K562 (cell line): Measurements from ENCODE around the gene ZBTB22. TPM values are rescaled to one million over a fixed set of nuclear protein-coding genes. Genes with fewer than 3 reads are reported as not detected.

Source experiments
- ATAC-seq: fragments of 200-7000 bp; cut with Tn5 transposase; 3 replicates; pipeline ENCODE4 v1.9.1; 2020; ENCODE audit warnings: moderate library complexity
- BruUV-seq: library from RNA; stranded (reverse); fragments of 400-500 nt; replicated peaks from 2 replicates; lab custom pipeline; 2021; lab: Mats Ljungman, UMichigan
- CTCF ChIA-PET: fragments of 300-600 bp; formaldehyde crosslinking; extraction: SDS; loops from one replicate; lab custom pipeline; 2021; ENCODE audit warnings: low intra/inter-chr PET ratio; lab: Yijun Ruan, JAX
- POLR2A ChIA-PET: fragments of 300-600, 350-650 bp; sonication (Branson Sonifier 250); formaldehyde crosslinking; extraction: SDS; loops from one replicate; lab custom pipeline; 2021; ENCODE audit warnings: antibody characterized with exemption, inconsistent platforms; lab: Yijun Ruan, JAX
- DNase-seq, 4 experiments: peaks; one replicate each; pipeline versions ENCODE4 v3.0.0 to v3.0.0-alpha.2; 2011 to 2018; ENCODE audit warnings: low spot score in 3 of 4, mixed read lengths in 3 of 4; ENCODE audit errors: extremely low read depth in 1 of 4
- FAIRE-seq: peaks from 2 replicates; lab custom pipeline; 2011; peaks lifted over from hg19 to GRCh38; lab: Jason Lieb, UNC
- H2AFZ ChIP-seq: 2 replicates; pipeline ENCODE4 v1.6.0; 2011; ENCODE audit warnings: low read depth, low read length, control low read depth, inconsistent platforms
- H3K27ac ChIP-seq: fragments of 200-600 bp; 3 replicates; pipeline ENCODE4 v1.8.0; 2011; ENCODE audit warnings: low read depth, mild to moderate bottlenecking, control low read depth, inconsistent platforms, low read length, moderate library complexity, mixed read lengths; ENCODE audit errors: extremely low read depth
- H3K27me3 ChIP-seq, 2 experiments: fragments of 300-600 bp in 1 of 2; 2 replicates in 1 of 2; 3 replicates in 1 of 2; pipeline versions ENCODE4 v1.6.0 to v1.8.0; 2011; ENCODE audit warnings: inconsistent platforms in 2 of 2, low read length in 2 of 2, mild to moderate bottlenecking in 1 of 2, mixed read lengths in 1 of 2, moderate library complexity in 1 of 2; ENCODE audit not compliant: control insufficient read depth in 2 of 2, insufficient read depth in 2 of 2
- H3K36me3 ChIP-seq: fragments of 300-600 bp; 3 replicates; pipeline ENCODE4 v1.8.0; 2011; ENCODE audit warnings: mild to moderate bottlenecking, low read length, inconsistent platforms; ENCODE audit not compliant: control insufficient read depth, insufficient read depth
- H3K4me1 ChIP-seq, 2 experiments: fragments of 200-600 bp in 1 of 2; replicated peaks in 1 of 2; 2 replicates in 1 of 2; 3 replicates in 1 of 2; pipeline versions ENCODE4 v1.5.1 to v1.8.0; 2011; ENCODE audit warnings: inconsistent platforms in 2 of 2, low read length in 2 of 2, mild to moderate bottlenecking in 1 of 2, mixed read lengths in 1 of 2, moderate library complexity in 1 of 2; ENCODE audit not compliant: control insufficient read depth in 2 of 2, insufficient read depth in 2 of 2
- H3K4me2 ChIP-seq: 2 replicates; pipeline ENCODE4 v1.6.1; 2011; ENCODE audit warnings: low read length, control low read depth, inconsistent platforms, mixed read lengths; ENCODE audit not compliant: insufficient read depth
- H3K4me3 ChIP-seq: fragments of 200-600 bp; sonication (generic), shearing (Covaris generic); 2 replicates; pipeline ENCODE4 v1.5.1; 2016; ENCODE audit warnings: control low read depth, inconsistent platforms
- H3K79me2 ChIP-seq: fragments of 200-600 bp; 3 replicates; pipeline ENCODE4 v1.8.0; 2011; ENCODE audit warnings: low read length, inconsistent platforms; ENCODE audit not compliant: control insufficient read depth, insufficient read depth
- H3K9ac ChIP-seq, 2 experiments: 2 replicates each; pipeline versions ENCODE4 v1.6.0 to v1.6.1; 2011; ENCODE audit warnings: low read depth in 2 of 2, low read length in 2 of 2, control low read depth in 1 of 2, inconsistent platforms in 1 of 2, mild to moderate bottlenecking in 1 of 2, mixed read lengths in 1 of 2; ENCODE audit not compliant: insufficient read depth in 1 of 2
- H3K9me1 ChIP-seq: one replicate; pipeline ENCODE4 v1.6.0; 2011; ENCODE audit warnings: inconsistent platforms, mild to moderate bottlenecking, low read length, moderate library complexity; ENCODE audit not compliant: control insufficient read depth, insufficient read depth
- H3K9me3 ChIP-seq: replicated peaks from 2 replicates; pipeline ENCODE4 v1.5.1; 2011; ENCODE audit warnings: low read depth, low read length, inconsistent platforms; ENCODE audit not compliant: control insufficient read depth, insufficient read depth
- H4K20me1 ChIP-seq: replicated peaks from 2 replicates; pipeline ENCODE4 v1.6.1; 2011; ENCODE audit warnings: low read length, inconsistent platforms, mixed read lengths; ENCODE audit not compliant: control insufficient read depth, insufficient read depth
- KHSRP ChIP-seq: fragments of 450-650 bp; IDR thresholded peaks from 2 replicates; pipeline ENCODE4 v1.6.1; 2017
- RFX7 ChIP-seq: fragments of 250-450 bp; sonication (Bioruptor Pico); IDR thresholded peaks from 2 replicates; pipeline ENCODE4 v1.5.1; 2021; ENCODE audit warnings: mild to moderate bottlenecking
- SIN3A ChIP-seq, 2 experiments: fragments of 150-350 bp in 1 of 2; IDR thresholded peaks; 2 replicates each; pipeline ENCODE4 v1.6.1; 2011 to 2016; ENCODE audit warnings: borderline replicate concordance in 2 of 2, low read depth in 2 of 2, low read length in 2 of 2, mild to moderate bottlenecking in 2 of 2, moderate library complexity in 2 of 2; ENCODE audit not compliant: control insufficient read depth in 1 of 2
- ZNF121 ChIP-seq: sonication (generic); formaldehyde crosslinking; conservative IDR thresholded peaks from 2 replicates; pipeline ENCODE4 v1.8.0; 2022; ENCODE audit warnings: missing genetic modification reagents
- WGBS: fragments of 100-300 bp; shearing (Covaris generic); methylation state at CpG from one replicate; pipeline ENCODE4 v1.1.6; 2016; ENCODE audit warnings: low coverage, mixed read lengths; ENCODE audit not compliant: insufficient coverage; ENCODE audit errors: missing lambda C conversion rate; 5-methylcytosine and 5-hydroxymethylcytosine counted together
- in situ Hi-C: fragments of 300-500 bp; cut with MboI; formaldehyde crosslinking; loops from 4 replicates; pipeline ENCODE4 v1.15.0; 2018; ENCODE audit warnings: inconsistent platforms, mixed read lengths
- intact Hi-C: fragments of 100-400 bp; cut with micrococcal nuclease; formaldehyde crosslinking; loops from 2 replicates; pipeline ENCODE4 v1.14.2; 2022
- polyA plus RNA-seq, 8 experiments: library from polyadenylated mRNA; depleted of rRNA in 4 of 8; stranded (reverse) in 5 of 8; unstranded in 3 of 8; fragments of >200 nt; fragmentation: Nextera tagmentation in 2 of 8; fragmentation: Illumina TruSeq in 1 of 8; extraction: Ambion mirVana in 2 of 8; extraction: Trizol in 1 of 8; gene quantifications; 2 replicates each; pipeline versions ENCODE4 v1.2.1 to v1.2.3, GENCODE V29; 2011 to 2014; ENCODE audit warnings: inconsistent platforms in 1 of 8, missing spikeins in 1 of 8
- total RNA-seq, 7 experiments: library from RNA; depleted of rRNA in 6 of 7; stranded (reverse); fragments of >200 nt in 6 of 7; fragmentation: Illumina TruSeq in 2 of 7; extraction: Trizol in 2 of 7; gene quantifications; 2 replicates each; pipeline versions ENCODE4 v1.2.1 to v1.2.3, GENCODE V29; 2011 to 2021; ENCODE audit warnings: low replicate concordance in 1 of 7
- TF ChIP-seq, protein P1 (sequence below): sonication (generic); formaldehyde crosslinking; IDR thresholded peaks from 2 replicates; pipeline ENCODE4 v1.8.0; 2022; ENCODE audit warnings: mild to moderate bottlenecking, missing genetic modification reagents
- TF ChIP-seq, protein P2 (sequence below): fragments of 450-650 bp; IDR thresholded peaks from 2 replicates; pipeline ENCODE4 v1.6.1; 2014; ENCODE audit warnings: low read depth, mild to moderate bottlenecking, moderate library complexity, borderline replicate concordance

Gene ZBTB22
- total and polyA plus RNA-seq, 9 of the 15 experiments (the other 6 are each of a cell fraction or from before 2014, with no cell fraction given) = 0.21 to 11.9 (median 7.1) TPM

DNA sequence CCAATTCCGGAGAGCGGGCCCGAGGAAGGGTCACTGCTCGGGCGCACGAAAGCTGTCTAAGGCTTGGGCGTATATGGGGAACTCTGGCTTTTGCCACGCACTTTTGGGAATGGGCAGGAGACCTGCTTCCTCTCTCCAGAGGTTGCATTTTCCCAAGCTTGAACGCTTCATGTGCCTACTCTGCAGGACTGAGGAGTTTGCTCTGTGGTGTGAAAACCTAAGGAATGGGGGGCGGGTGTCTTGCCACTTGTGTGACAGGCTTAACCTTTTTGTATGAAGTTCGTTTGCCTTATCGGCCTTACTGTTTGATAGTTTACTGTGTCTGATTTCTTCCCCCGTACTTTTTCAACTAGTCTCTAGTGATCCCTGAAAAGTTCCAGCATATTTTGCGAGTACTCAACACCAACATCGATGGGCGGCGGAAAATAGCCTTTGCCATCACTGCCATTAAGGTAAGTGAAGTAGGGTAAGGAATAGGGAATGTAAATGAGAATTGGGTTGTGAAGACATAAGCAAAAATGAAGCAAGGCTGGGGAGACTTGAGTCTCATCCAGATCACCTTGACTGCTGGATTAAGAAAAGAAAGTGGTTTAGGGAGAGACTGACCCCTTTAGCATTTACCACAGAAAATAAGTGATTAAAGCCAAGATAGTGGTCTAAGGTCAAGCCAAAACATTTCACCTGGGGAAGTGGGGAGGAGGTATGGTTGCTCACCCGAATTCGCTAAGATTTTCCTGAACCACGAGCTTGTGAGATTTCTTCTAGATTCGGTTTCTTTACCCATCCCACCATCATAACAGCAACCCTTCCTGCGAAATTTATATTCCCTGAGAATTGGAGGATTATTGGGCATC, 45.0 kb downstream of the ZBTB22 start (continued):
- TF ChIP-seq, protein P1, sequence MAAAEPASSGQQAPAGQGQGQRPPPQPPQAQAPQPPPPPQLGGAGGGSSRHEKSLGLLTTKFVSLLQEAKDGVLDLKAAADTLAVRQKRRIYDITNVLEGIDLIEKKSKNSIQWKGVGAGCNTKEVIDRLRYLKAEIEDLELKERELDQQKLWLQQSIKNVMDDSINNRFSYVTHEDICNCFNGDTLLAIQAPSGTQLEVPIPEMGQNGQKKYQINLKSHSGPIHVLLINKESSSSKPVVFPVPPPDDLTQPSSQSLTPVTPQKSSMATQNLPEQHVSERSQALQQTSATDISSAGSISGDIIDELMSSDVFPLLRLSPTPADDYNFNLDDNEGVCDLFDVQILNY (CRISPR knock-in tag) = no peak
- TF ChIP-seq KHSRP (0 out of 2 replicates have a peak, but pooled peaks have one; percentile 37), RFX7 (0 out of 2 replicates have a peak, but pooled peaks have one; percentile 15), SIN3A (IDR thresholded peaks at IDR 0.05; ENCODE audit: borderline replicate concordance in 2 of 2, control insufficient read depth in 1 of 2, low read depth in 2 of 2, low read length in 2 of 2) (peak; percentile 24 to 44; a peak in 2 of 4 replicates)
- TF ChIP-seq, all 486 proteins: peak for 49

GRCh38 chr6:33271468-33272274, 45.9 kb downstream of the ZBTB22 start, which contains the start of the genes RPS18 and VPS52:
Gene RPS18, plus strand, starts transcription at chr6:33272075. Its CDS starts 45 bp downstream, at chr6:33272120.
Gene VPS52, minus strand, starts transcription at chr6:33271876. Its CDS starts 201 bp downstream, at chr6:33271675.
- H3K27ac ChIP-seq = peak within 1 kb of the TSS; percentile 98
- peak within 1 kb of the TSS; percentile 99 for H2AFZ ChIP-seq
- H4K20me1 ChIP-seq = peaks cover 40% of the 10 kb centered on the region
- CTCF ChIA-PET = no interaction called here
- H3K9ac ChIP-seq = peak within 1 kb of the TSS; percentile 93 to 100
- WGBS = 1% methylated on average over 47 of the region's 48 CpGs
- in situ Hi-C loops = loop anchor here (10.0 kb wide), 1 partner anchor 133 kb away; no protein-coding TSS in a partner anchor
- peaks cover 82% of the 10 kb centered on the region for H3K36me3 ChIP-seq
- POLR2A ChIA-PET = interaction anchor here (0.5 to 3.2 kb wide), 53 partner anchors 9 to 1664 kb away, joined by 3 to 47 read pairs (median 4); partner anchors contain the start of genes HSD17B8, HSPA1B, KIFC1 and PFDN6
- BruUV-seq = TSS peak; percentile 88
- peak within 1 kb of the TSS; percentile 99 for H3K4me2 ChIP-seq
- no peaks in the 10 kb centered on the region for H3K9me1 ChIP-seq
- peaks cover 11 to 38% of the 10 kb centered on the region in 2 experiments for H3K4me1 ChIP-seq
- H3K27me3 ChIP-seq = no peaks in the 10 kb centered on the region; a peak in 1 of 5 replicates
- H3K4me3 ChIP-seq = peak within 1 kb of the TSS; percentile 93
- DNase-seq = peak; percentile 89 to 100 (median 92)
- ATAC-seq = peak; percentile 85
- peak; percentile 95 for FAIRE-seq
- no peaks in the 10 kb centered on the region for H3K9me3 ChIP-seq
- intact Hi-C loops = loop anchor here (1.0 to 10.0 kb wide), 2 partner anchors 46 to 303 kb away; partner anchors contain the start of gene ZBTB22
- H3K79me2 ChIP-seq = peaks cover 68% of the 10 kb centered on the region
- TF ChIP-seq, protein P2, sequence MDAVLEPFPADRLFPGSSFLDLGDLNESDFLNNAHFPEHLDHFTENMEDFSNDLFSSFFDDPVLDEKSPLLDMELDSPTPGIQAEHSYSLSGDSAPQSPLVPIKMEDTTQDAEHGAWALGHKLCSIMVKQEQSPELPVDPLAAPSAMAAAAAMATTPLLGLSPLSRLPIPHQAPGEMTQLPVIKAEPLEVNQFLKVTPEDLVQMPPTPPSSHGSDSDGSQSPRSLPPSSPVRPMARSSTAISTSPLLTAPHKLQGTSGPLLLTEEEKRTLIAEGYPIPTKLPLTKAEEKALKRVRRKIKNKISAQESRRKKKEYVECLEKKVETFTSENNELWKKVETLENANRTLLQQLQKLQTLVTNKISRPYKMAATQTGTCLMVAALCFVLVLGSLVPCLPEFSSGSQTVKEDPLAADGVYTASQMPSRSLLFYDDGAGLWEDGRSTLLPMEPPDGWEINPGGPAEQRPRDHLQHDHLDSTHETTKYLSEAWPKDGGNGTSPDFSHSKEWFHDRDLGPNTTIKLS = peak; percentile 80
- TF ChIP-seq ZNF121 = no peak; the same call in 1 of the 2 replicates
